ES-I3 (cell line): ENCODE measurements around the gene TMA7.
A peak's percentile ranks its signal among the peaks of the same experiment; 100 is the strongest.
"Not testable (repeated sequence)": the region's sequence is repeated elsewhere in the genome, so short reads cannot be mapped to it uniquely, and the experiment has no call there.

ENCODE experiments used
- H3K36me3 ChIP-seq: 2 replicates; pipeline ENCODE4 v1.6.1; 2013; ENCODE audit warnings: mild to moderate bottlenecking, low read length, control low read depth, moderate library complexity; ENCODE audit not compliant: insufficient read depth
- H3K4me1 ChIP-seq: 2 replicates; pipeline ENCODE4 v1.6.1; 2013; ENCODE audit warnings: mild to moderate bottlenecking, control low read depth, low read length; ENCODE audit not compliant: insufficient read depth
- H3K9ac ChIP-seq: 2 replicates; pipeline ENCODE4 v1.6.1; 2013; ENCODE audit warnings: low read depth, mild to moderate bottlenecking, low read length, moderate library complexity
- H3K9me3 ChIP-seq: 2 replicates; pipeline ENCODE4 v1.6.1; 2013; ENCODE audit warnings: mild to moderate bottlenecking, low read length, moderate library complexity; ENCODE audit not compliant: control insufficient read depth, insufficient read depth

The TMA7 gene

GRCh38 chr3:48469046-48469915 lies 29.2 kb downstream of the TMA7 start:
- peaks cover 7% of the 10 kb centered on the region for H3K36me3 ChIP-seq
- H3K4me1 ChIP-seq = peaks cover 15% of the 10 kb centered on the region; the same call in 1 of the 2 replicates
- H3K9ac ChIP-seq = no peak overlapping the region
- H3K9me3 ChIP-seq = no peaks in the 10 kb centered on the region

- H3K9me3 ChIP-seq = no peaks in the 10 kb centered on the region
Observed at GRCh38 chr3:48470286-48470685, 30.2 kb downstream of the TMA7 start.

GRCh38 chr3:48472673-48472922 lies 32.5 kb downstream of the TMA7 start:
- H3K36me3 ChIP-seq = peaks cover 4% of the 10 kb centered on the region
- no peaks in the 10 kb centered on the region for H3K9me3 ChIP-seq
- peaks cover 14% of the 10 kb centered on the region for H3K4me1 ChIP-seq
- peak overlapping the region; percentile 81 for H3K9ac ChIP-seq

More at GRCh38 chr3:48470286-48470685, 30.2 kb downstream of the TMA7 start:
- peaks cover 7% of the 10 kb centered on the region for H3K36me3 ChIP-seq
- no peak overlapping the region for H3K9ac ChIP-seq
- H3K4me1 ChIP-seq = peaks cover 20% of the 10 kb centered on the region

- Histone ChIP-seq H3K9ac (peak overlapping the region; percentile 81), H3K4me1 (peaks cover 14% of the 10 kb centered on the region), H3K9me3 (no peaks in the 10 kb centered on the region), H3K36me3 (no peaks in the 10 kb centered on the region)
Observed at GRCh38 chr3:48472923-48473616, 33.0 kb downstream of the TMA7 start.

- Histone ChIP-seq H3K36me3 (no peaks in the 10 kb centered on the region), H3K9me3 (no peaks in the 10 kb centered on the region), H3K4me1 (peaks cover 14% of the 10 kb centered on the region), H3K9ac (no peak overlapping the region)
Observed at GRCh38 chr3:48473617-48473952, 33.5 kb downstream of the TMA7 start.

- H3K36me3 ChIP-seq, H3K9me3 ChIP-seq, H3K9ac ChIP-seq: not testable (repeated sequence)
- H3K4me1 ChIP-seq = peaks cover 14% of the 10 kb centered on the region
Observed at GRCh38 chr3:48474031-48474430, 34.0 kb downstream of the TMA7 start.

GRCh38 chr3:48474619-48475018 lies 34.6 kb downstream of the TMA7 start:
- peaks cover 14% of the 10 kb centered on the region for H3K4me1 ChIP-seq
- no peak overlapping the region for H3K9ac ChIP-seq
- H3K9me3 ChIP-seq = no peaks in the 10 kb centered on the region
- no peaks in the 10 kb centered on the region for H3K36me3 ChIP-seq

GRCh38 chr3:48475188-48475587 lies 35.1 kb downstream of the TMA7 start:
- Histone ChIP-seq H3K36me3 (no peaks in the 10 kb centered on the region), H3K9me3 (no peaks in the 10 kb centered on the region), H3K9ac (no peak overlapping the region), H3K4me1 (peaks cover 14% of the 10 kb centered on the region)

GRCh38 chr3:48476426-48477053 lies 36.5 kb downstream of the TMA7 start:
- no peak overlapping the region for H3K9ac ChIP-seq
- H3K9me3 ChIP-seq = no peaks in the 10 kb centered on the region
- no peaks in the 10 kb centered on the region for H3K36me3 ChIP-seq
- H3K4me1 ChIP-seq = peaks cover 14% of the 10 kb centered on the region

- H3K4me1 ChIP-seq = peaks cover 14% of the 10 kb centered on the region
- no peaks in the 10 kb centered on the region for H3K9me3 ChIP-seq
- no peak overlapping the region for H3K9ac ChIP-seq
- no peaks in the 10 kb centered on the region for H3K36me3 ChIP-seq
Observed at GRCh38 chr3:48477959-48478520, 38.0 kb downstream of the TMA7 start.

GRCh38 chr3:48478626-48479555 lies 38.8 kb downstream of the TMA7 start:
- H3K4me1 ChIP-seq = peaks cover 10% of the 10 kb centered on the region
- no peaks in the 10 kb centered on the region for H3K9me3 ChIP-seq
- no peak overlapping the region for H3K9ac ChIP-seq
- H3K36me3 ChIP-seq = no peaks in the 10 kb centered on the region

- H3K9ac ChIP-seq, H3K9me3 ChIP-seq, H3K4me1 ChIP-seq, H3K36me3 ChIP-seq: not testable (repeated sequence)
Observed at GRCh38 chr3:48480891-48481290, 40.8 kb downstream of the TMA7 start.

GRCh38 chr3:48482822-48483221 lies 42.8 kb downstream of the TMA7 start:
- not testable (repeated sequence) for H3K4me1 ChIP-seq

GRCh38 chr3:48486952-48487351 lies 46.9 kb downstream of the TMA7 start:
- no peaks in the 10 kb centered on the region for H3K9me3 ChIP-seq
- H3K36me3 ChIP-seq = no peaks in the 10 kb centered on the region
- no peak overlapping the region for H3K9ac ChIP-seq
- H3K4me1 ChIP-seq = no peaks in the 10 kb centered on the region

More at GRCh38 chr3:48482822-48483221, 42.8 kb downstream of the TMA7 start:
- not testable (repeated sequence) for H3K36me3 ChIP-seq, H3K9ac ChIP-seq, H3K9me3 ChIP-seq
